GM19043 (cell line): ENCODE results near the gene ACAD9.

Experiments
- ATAC-seq: cut with Tn5 transposase; IDR thresholded peaks from one replicate; pipeline ENCODE4 v1.9.1; 2021; ENCODE audit warnings: low read depth; ENCODE audit not compliant: unreplicated experiment

ACAD9 gene

GRCh38 chr3:128932516-128933212 is 53.2 kb downstream of the ACAD9 start:
- no peak for ATAC-seq

GRCh38 chr3:128933213-128933921 is 53.9 kb downstream of the ACAD9 start:
- ATAC-seq = no peak

GRCh38 chr3:128933922-128934253 is 54.5 kb downstream of the ACAD9 start:
- ATAC-seq = no peak

- no peak for ATAC-seq
Observed at GRCh38 chr3:128935922-128936321, 56.5 kb downstream of the ACAD9 start.

GRCh38 chr3:128936341-128936740 is 56.9 kb downstream of the ACAD9 start:
- no peak for ATAC-seq

GRCh38 chr3:128940252-128940651 is 60.8 kb downstream of the ACAD9 start:
- ATAC-seq = no peak

- ATAC-seq = no peak
Observed at GRCh38 chr3:128942161-128942952, 62.9 kb downstream of the ACAD9 start.

- no peak for ATAC-seq
Observed at GRCh38 chr3:128945041-128945877, 65.8 kb downstream of the ACAD9 start.

GRCh38 chr3:128945878-128946175 is 66.4 kb downstream of the ACAD9 start:
- ATAC-seq = no peak

GRCh38 chr3:128946411-128946810 is 67.0 kb downstream of the ACAD9 start:
- no peak for ATAC-seq

GRCh38 chr3:128949158-128949557 is 69.7 kb downstream of the ACAD9 start:
- ATAC-seq = no peak

GRCh38 chr3:128950223-128950938 is 71.0 kb downstream of the ACAD9 start:
- no peak for ATAC-seq

GRCh38 chr3:128956440-128956839 is 77.0 kb downstream of the ACAD9 start:
- ATAC-seq = no peak
